Loucy (cell line): ENCODE data around the gene SLC6A19.

ENCODE experiments used
- CTCF ChIP-seq: fragments of 200-600 bp; sonication (generic); conservative IDR thresholded peaks from 2 replicates; pipeline ENCODE4 v1.5.1; 2014; ENCODE audit warnings: mild to moderate bottlenecking, antibody characterized with exemption, low read length
- EZH2phosphoT487 ChIP-seq: fragments of 200-600 bp; IDR thresholded peaks from 2 replicates; pipeline ENCODE4 v1.6.1; 2018; ENCODE audit warnings: antibody characterized with exemption, mild to moderate bottlenecking, moderate library complexity, borderline replicate concordance

GRCh38 chr5:1163366-1163765, 38.0 kb upstream of the SLC6A19 start:
- TF ChIP-seq CTCF, result no peak
- TF ChIP-seq EZH2phosphoT487, result no peak
